GM12892 (cell line): ENCODE results near the gene DDX27.

Experiments
- DNase-seq: peaks from one replicate; pipeline ENCODE4 v3.0.0; 2011; ENCODE audit not compliant: insufficient read length
- FAIRE-seq: peaks from 2 replicates; lab custom pipeline; 2011; peaks lifted over from hg19 to GRCh38; lab: Jason Lieb, UNC
- POLR2A ChIP-seq: IDR thresholded peaks from 2 replicates; pipeline ENCODE4 v1.6.1; 2011; ENCODE audit warnings: low read depth, low read length, control low read depth
- POLR2AphosphoS5 ChIP-seq: IDR thresholded peaks from 2 replicates; pipeline ENCODE4 v1.6.1; 2011; ENCODE audit warnings: low read depth, low read length, control low read depth
- TAF1 ChIP-seq: IDR thresholded peaks from 2 replicates; pipeline ENCODE4 v1.6.1; 2011; ENCODE audit warnings: low read depth, mild to moderate bottlenecking, control low read depth, low read length, borderline replicate concordance

The DDX27 gene

DNA sequence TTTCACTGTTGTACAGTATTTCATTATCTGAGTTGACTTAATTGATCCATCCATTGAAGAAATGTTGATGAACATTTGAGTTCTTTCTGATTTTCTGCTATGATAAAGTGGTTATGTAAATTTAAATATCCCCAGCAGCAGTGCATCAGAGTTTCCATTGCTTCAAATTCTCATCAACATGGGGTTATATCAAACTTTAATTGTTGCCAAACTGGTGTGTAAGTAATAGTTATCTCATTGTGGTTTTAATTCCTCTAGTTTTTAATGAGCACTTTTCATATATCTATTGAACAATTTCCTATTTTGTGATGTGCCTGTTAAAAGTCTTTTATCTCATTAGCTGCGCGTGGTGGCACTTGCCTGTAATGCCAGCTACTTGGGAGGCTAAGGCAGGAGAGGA lies 40.6 kb downstream of the DDX27 start:
- FAIRE-seq (no peak), DNase-seq (no peak)
- TF ChIP-seq POLR2AphosphoS5 (no peak), POLR2A (no peak), TAF1 (no peak)

DNA sequence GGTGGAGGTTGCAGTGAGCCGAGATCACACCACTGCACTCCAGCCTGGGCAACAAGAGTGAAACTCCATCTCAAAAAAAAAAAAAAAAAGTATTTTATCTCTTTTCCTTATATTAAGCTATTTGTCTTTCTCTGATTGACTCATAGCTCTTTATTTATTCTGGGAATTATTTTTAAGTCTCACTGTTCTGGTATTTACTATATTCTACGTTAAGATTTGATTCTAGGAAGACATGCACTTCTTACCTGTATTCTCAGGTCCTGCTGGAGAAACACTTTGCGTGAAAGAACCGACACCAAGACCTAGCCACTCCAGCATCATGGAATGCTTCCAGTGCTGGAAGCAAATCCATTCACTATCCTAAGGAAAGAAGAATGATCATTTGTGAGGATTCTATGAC lies 41.0 kb downstream of the DDX27 start:
- DNase-seq = no peak
- no peak for TF ChIP-seq POLR2AphosphoS5
- no peak for FAIRE-seq

DNA sequence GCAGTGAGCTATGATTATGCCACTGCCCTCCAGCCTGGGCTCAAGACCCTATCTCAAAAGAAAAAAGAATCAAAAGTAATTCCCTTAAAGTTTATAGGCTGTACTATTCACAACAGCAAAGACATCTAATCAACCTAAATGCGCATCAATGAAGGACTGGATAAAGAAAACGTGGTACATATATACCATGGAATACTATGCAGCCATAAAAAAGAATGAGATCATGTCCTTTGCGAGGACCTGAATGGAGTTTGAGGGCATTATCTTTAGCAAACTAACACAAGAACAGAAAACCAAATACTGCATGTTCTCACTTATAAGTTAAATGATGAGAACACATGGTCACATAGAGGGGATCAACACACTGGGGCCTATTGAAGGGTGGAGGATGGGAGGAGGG lies 42.0 kb downstream of the DDX27 start:
- DNase-seq (no peak), FAIRE-seq (no peak)
- TF ChIP-seq TAF1 (no peak), POLR2A (no peak), POLR2AphosphoS5 (no peak)

DNA sequence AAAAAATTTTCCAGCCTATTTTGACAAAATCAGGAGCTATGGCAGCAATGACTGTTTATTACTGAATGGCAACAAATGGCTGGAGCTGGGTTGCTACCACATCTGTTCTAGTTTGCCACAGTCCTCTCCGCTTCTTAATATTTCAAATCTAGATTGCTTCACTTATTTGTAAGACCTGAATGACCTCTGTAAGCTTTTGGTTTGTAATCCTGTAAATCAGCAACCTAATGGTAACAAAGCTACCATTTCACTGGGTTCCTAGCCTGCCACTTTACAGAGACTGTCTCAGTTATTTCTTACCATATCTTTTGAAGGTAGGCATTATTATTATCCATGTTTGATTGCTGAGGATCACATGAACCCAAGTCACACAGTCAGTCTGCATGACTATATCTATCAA lies 43.2 kb downstream of the DDX27 start:
- FAIRE-seq = no peak
- no peak for TF ChIP-seq TAF1
- no peak for DNase-seq

DNA sequence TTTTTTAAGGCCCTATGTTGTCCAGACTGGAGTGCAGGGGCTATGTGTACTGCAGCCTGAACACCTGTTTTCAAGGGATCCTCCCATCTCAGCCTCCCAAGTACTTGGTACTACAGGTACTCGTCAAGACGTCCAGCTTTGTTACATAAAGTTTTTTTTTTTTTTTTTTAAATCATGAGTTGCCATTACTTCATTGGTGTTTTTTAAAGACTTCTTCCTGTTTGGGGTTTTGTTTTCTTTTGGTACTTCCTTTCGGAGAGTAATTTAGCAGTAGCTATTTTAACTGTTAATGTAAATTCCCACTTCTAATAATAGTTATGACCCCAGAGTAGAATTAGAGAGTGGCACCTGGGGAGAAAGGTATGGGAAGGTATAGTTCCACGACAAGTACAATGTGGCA lies 48.1 kb downstream of the DDX27 start:
- no peak for DNase-seq
- FAIRE-seq = peak; percentile 66
- TF ChIP-seq POLR2A (no peak), TAF1 (no peak), POLR2AphosphoS5 (no peak)

DNA sequence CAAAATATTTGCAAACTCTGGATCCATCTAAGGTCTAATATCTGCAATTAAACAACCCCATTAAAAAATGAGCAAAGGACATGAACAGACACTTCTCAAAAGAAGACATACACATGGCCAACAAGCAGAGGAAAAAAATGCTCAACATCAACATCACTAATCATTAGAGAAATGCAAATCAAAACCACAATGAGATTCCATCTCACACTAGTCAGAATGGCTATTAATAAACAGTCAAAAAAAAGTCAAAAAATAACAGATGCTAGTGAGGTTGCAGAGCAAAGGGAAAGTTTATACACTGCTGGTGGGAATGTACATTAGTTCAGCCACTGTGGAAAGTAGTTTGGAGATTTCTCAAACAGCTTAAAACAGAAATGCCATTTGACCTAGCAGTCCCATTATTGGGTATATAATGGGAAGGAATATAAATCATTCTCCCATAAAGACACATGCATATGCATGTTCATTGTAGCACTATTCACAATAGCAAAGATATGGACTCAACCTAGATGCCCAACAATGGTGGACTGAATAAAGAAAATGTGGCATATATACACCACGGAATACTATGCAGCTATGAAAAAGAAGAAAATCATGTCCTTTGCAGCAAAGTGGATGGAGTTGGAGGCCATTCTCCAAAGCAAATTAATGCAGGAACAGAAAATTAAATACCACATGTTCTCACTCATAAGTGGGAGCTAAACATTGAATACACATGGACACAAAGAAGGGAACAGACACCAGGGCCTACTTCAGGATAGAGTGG lies 49.6 kb downstream of the DDX27 start:
- FAIRE-seq (peak; percentile 86), DNase-seq (no peak)
- TF ChIP-seq POLR2A (no peak), POLR2AphosphoS5 (no peak), TAF1 (no peak)

DNA sequence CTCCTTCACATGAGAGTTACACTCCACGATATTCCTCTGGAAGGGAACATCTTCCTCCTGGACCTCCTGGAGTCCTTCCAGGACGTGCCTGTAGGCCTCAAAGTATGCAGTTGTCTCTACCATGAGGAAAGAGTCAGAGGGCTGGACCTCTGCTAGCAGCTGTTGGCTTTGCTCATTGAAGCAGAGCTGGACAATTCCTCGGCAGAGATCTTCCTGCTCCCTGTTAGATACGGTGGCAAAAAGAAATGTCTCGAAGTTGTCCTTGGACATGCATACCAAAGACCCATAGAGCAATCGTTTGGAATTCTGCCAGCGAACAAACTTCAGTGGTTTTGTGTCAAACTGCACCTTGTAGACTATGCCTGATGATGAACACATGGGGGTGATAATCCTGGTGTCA lies 51.0 kb downstream of the DDX27 start:
- no peak for TF ChIP-seq POLR2AphosphoS5
- no peak for TF ChIP-seq POLR2A
- no peak for TF ChIP-seq TAF1
- DNase-seq = no peak
- no peak for FAIRE-seq

DNA sequence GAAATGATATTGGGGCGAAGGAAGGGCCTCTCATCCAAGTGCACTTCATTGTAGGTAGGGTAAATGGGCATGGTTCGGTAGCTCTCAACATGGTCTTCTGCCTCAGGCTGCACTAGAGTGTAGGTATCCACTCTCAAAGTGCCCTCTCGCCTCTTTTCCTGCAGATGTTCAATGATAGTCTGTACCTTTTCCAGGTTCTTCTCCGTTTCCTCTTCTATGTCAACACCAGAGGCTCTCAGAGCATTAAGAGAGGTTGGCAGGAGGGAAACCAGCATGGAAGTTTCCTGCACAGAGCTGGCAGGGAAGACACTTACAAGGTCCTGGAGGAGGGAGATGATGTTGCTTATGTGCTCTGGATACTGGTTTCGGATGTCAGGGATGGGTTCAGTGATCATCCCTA lies 51.5 kb downstream of the DDX27 start:
- no peak for FAIRE-seq
- TF ChIP-seq POLR2A (no peak; the same call in 1 of the 2 replicates), TAF1 (no peak), POLR2AphosphoS5 (no peak)
- DNase-seq = no peak

DNA sequence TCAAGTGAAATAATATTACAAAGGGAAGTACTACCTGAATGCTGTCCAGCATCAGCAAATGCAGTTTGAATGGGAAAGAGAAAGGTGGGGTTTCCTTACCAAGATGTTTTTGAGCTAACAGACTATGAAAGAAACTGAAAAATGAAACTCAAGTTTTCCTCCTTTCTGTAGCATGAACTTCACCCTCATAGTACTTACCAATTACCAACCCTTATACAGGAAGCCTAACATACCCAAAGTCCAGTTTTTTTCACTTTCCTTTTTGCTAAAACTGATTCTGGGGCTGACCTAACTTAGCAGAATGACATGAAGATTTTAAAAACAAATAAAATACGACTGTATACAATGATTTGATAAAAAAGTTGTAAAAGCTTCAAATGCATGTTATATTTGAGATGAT lies 53.4 kb downstream of the DDX27 start:
- FAIRE-seq (peak; percentile 40), DNase-seq (no peak)
- TF ChIP-seq TAF1 = no peak
- no peak for TF ChIP-seq POLR2A
- TF ChIP-seq POLR2AphosphoS5 = no peak

DNA sequence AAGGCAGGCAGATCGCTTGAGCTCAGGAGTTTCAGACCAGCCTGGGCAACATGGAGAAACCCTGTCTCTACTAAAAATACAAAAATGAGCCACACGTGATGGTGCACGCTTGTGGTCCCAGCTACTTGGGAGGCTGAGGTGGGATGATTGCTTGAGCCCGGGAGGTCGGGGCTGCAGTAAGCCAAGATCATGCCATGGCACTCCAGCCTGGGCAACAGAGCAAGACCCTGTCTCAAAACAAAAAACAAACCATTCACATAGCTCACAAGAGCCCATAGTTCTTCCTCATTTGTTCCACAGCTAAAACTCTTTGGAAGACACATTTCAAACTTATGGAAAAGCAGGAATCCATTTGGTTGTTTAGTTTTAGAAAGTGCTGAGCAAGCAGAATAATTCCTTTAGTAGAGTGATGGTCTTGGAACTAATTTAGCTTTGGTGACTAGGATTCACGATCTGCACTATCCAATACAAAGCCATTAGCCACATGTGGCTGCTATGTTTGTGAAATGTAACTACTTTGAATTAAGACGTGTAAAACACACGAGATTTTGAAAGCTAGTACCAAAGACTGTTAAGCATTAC lies 54.6 kb downstream of the DDX27 start:
- DNase-seq (no peak), FAIRE-seq (no peak)
- TF ChIP-seq TAF1 (no peak), POLR2AphosphoS5 (no peak), POLR2A (no peak)

DNA sequence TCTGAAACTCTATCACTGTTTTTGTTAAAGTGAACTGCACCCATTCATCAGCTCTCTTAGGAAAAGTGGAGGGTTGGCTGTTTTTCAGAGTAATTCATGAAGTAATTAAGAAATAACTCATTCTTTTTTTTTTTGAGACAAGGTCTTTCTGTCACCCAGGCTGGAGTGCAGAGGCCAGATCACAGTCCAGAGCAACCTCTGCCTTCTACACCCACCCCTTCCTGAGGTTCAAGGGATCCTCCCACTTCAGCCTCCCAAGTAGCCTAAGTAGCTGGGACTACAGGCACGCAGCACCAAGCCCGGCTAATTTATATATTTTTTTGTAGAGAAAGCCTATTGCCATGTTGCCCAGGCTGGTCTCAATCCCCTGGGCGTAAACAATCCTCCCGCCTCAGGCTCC lies 56.0 kb downstream of the DDX27 start:
- DNase-seq (no peak), FAIRE-seq (no peak)
- TF ChIP-seq TAF1 (no peak), POLR2A (no peak), POLR2AphosphoS5 (no peak)

DNA sequence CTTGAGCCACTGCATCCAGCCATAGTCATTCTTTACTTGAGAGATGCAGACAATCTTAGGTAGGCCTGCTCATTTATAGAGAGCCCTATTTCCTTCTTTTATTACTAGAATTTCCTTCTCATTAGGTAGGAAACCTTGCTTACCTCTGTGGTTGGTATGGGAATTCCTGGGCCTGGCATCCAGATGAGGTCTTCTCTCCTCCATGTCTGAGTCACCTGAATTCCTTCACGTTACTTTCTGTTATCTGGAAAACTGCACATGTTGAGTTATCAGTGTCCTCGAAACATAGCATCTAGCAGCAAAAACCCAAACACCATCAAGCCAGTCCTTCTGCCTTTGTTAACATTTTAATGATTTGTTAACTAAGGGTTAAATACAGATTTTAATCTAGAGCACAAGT lies 56.4 kb downstream of the DDX27 start:
- TF ChIP-seq TAF1 (no peak), POLR2A (no peak), POLR2AphosphoS5 (no peak)
- no peak for DNase-seq
- no peak for FAIRE-seq
